Uterus (tissue), 4 donors: ENCODE measurements around the gene CWC22. TPM values are rescaled to one million over a fixed set of nuclear protein-coding genes. Genes with fewer than 3 reads are reported as not detected.

Source experiments
- DNase-seq, 2 donors: peaks; one replicate each; pipeline ENCODE4 v3.0.0-alpha.2; 2019 to 2020
- H3K27ac ChIP-seq, 2 donors: fragments of 200-600 bp; sonication (generic); 1 replicate in 1 of 2; 2 replicates in 1 of 2; pipeline ENCODE4 v1.5.1; 2016 to 2018
- H3K27me3 ChIP-seq, 2 donors: fragments of 200-600 bp; sonication (generic); one replicate each; pipeline ENCODE4 v1.5.1; 2018 to 2019; ENCODE audit warnings: control low read depth in 1 of 2
- H3K36me3 ChIP-seq, 2 donors: fragments of 200-600 bp; sonication (generic); one replicate each; pipeline ENCODE4 v1.5.1; 2019; ENCODE audit warnings: control low read depth in 1 of 2
- H3K4me1 ChIP-seq, 2 donors: fragments of 200-600 bp; sonication (generic); one replicate each; pipeline ENCODE4 v1.5.1; 2018 to 2019; ENCODE audit warnings: control low read depth in 1 of 2
- H3K4me3 ChIP-seq, 2 donors: fragments of 200-600 bp; sonication (generic); 1 replicate in 1 of 2; 2 replicates in 1 of 2; pipeline ENCODE4 v1.5.1; 2018 to 2019; ENCODE audit warnings: mild to moderate bottlenecking in 1 of 2
- H3K9me3 ChIP-seq, 2 donors: fragments of 200-600 bp; sonication (generic); one replicate each; pipeline ENCODE4 v1.5.1; 2019; ENCODE audit warnings: control low read depth in 1 of 2
- POLR2A ChIP-seq, 2 donors: fragments of 450-650 bp; IDR thresholded peaks; one replicate each; pipeline ENCODE4 v1.6.1; 2016; ENCODE audit warnings: antibody characterized with exemption in 2 of 2, mild to moderate bottlenecking in 1 of 2, moderate library complexity in 1 of 2
- intact Hi-C: fragments of 100-400 bp; cut with DNase I; formaldehyde crosslinking; loops from one replicate; pipeline ENCODE4 v1.15.1; 2023; ENCODE audit warnings: low total_unique reads
- total RNA-seq, 4 donors: library from RNA; depleted of rRNA in 3 of 4; stranded (reverse); fragments of >200 nt in 3 of 4; gene quantifications; one replicate each; pipeline versions ENCODE4 v1.1.0 to v1.2.4, GENCODE V29; 2014 to 2023
- TF ChIP-seq, protein P1 (sequence below), 4 experiments: fragments of 200-600 bp in 2 of 4; fragments of 450-650 bp in 2 of 4; sonication (generic) in 2 of 4; IDR thresholded peaks; one replicate each; pipeline ENCODE4 v1.5.1; 2016 to 2019; ENCODE audit warnings: antibody characterized with exemption in 4 of 4, mild to moderate bottlenecking in 2 of 4, moderate library complexity in 1 of 4
- donor health status: DM: yes; HTN: yes; CAD: no.

The CWC22 gene
- total RNA-seq, 4 donors from 2014 or later: 7.7 to 40.0 (median 25.0) TPM

- Histone ChIP-seq H3K4me1 (no peaks in the 10 kb centered on the region), H3K9me3 (no peaks in the 10 kb centered on the region), H3K4me3 (no peak overlapping the region), H3K27me3 (no peaks in the 10 kb centered on the region), H3K27ac (no peak overlapping the region), H3K36me3 (no peaks in the 10 kb centered on the region)
- intact Hi-C loops: no loop called here
- TF ChIP-seq, protein P1, sequence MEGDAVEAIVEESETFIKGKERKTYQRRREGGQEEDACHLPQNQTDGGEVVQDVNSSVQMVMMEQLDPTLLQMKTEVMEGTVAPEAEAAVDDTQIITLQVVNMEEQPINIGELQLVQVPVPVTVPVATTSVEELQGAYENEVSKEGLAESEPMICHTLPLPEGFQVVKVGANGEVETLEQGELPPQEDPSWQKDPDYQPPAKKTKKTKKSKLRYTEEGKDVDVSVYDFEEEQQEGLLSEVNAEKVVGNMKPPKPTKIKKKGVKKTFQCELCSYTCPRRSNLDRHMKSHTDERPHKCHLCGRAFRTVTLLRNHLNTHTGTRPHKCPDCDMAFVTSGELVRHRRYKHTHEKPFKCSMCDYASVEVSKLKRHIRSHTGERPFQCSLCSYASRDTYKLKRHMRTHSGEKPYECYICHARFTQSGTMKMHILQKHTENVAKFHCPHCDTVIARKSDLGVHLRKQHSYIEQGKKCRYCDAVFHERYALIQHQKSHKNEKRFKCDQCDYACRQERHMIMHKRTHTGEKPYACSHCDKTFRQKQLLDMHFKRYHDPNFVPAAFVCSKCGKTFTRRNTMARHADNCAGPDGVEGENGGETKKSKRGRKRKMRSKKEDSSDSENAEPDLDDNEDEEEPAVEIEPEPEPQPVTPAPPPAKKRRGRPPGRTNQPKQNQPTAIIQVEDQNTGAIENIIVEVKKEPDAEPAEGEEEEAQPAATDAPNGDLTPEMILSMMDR (IDR thresholded peaks at IDR 0.05): no peak
- no peak for TF ChIP-seq POLR2A (IDR thresholded peaks at IDR 0.05)
- DNase-seq: no peak
Measured at GRCh38 chr2:179983250-179983932, 23.7 kb downstream of the CWC22 start.

GRCh38 chr2:179981085-179981484 is 26.0 kb downstream of the CWC22 start:
- intact Hi-C loops: no loop called here
- H3K9me3 ChIP-seq: no peaks in the 10 kb centered on the region
- no peaks in the 10 kb centered on the region for H3K4me1 ChIP-seq
- TF ChIP-seq, protein P1 (IDR thresholded peaks at IDR 0.05): no peak
- TF ChIP-seq POLR2A (IDR thresholded peaks at IDR 0.05): no peak
- H3K36me3 ChIP-seq: no peaks in the 10 kb centered on the region
- H3K27ac ChIP-seq: no peak overlapping the region
- DNase-seq: no peak
- H3K27me3 ChIP-seq: no peaks in the 10 kb centered on the region
- H3K4me3 ChIP-seq: no peak overlapping the region

DNA sequence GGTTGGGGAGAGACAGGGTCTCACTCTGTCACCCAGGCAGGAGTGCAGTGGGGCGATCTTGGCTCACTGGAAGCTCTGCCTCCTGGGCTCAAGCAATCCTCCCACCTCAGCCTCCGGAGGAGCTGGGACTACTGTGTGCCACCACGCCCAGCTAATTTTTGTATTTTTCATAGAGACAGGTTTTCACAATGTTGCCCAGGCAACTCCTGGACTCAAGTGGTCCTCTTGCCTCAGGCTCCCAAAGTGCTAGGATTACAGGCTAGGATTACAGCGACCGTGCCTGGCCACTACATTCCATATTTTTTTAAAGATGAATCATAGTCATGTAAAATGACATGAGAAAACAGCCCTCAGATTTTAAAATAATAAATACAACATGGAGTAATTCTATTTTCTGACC is 32.3 kb downstream of the CWC22 start:
- TF ChIP-seq POLR2A (IDR thresholded peaks at IDR 0.05): no peak
- TF ChIP-seq, protein P1 (IDR thresholded peaks at IDR 0.05): no peak
- H3K36me3 ChIP-seq: no peaks in the 10 kb centered on the region
- no peak overlapping the region for H3K27ac ChIP-seq
- H3K9me3 ChIP-seq: no peaks in the 10 kb centered on the region
- H3K4me3 ChIP-seq: no peak overlapping the region
- DNase-seq: no peak
- no peaks in the 10 kb centered on the region for H3K27me3 ChIP-seq
- H3K4me1 ChIP-seq: no peaks in the 10 kb centered on the region
- intact Hi-C loops: no loop called here

GRCh38 chr2:179966778-179967394 is 40.2 kb downstream of the CWC22 start:
- intact Hi-C loops: no loop called here
- Histone ChIP-seq H3K4me1 (no peaks in the 10 kb centered on the region), H3K9me3 (no peaks in the 10 kb centered on the region), H3K4me3 (no peak overlapping the region), H3K36me3 (no peaks in the 10 kb centered on the region), H3K27ac (no peak overlapping the region), H3K27me3 (no peaks in the 10 kb centered on the region)
- no peak for TF ChIP-seq POLR2A (IDR thresholded peaks at IDR 0.05)
- TF ChIP-seq, protein P1 (IDR thresholded peaks at IDR 0.05): no peak
- no peak for DNase-seq
